ENCODE results near the gene GCSAML. TPM values are rescaled to one million over a fixed set of nuclear protein-coding genes. Genes with fewer than 3 reads are reported as not detected.

GCSAML gene
- total RNA-seq, 1 donor from 2014 or later: 0.14 TPM

GRCh38 chr1:247552231-247552630 lies 3.3 kb downstream of the GCSAML start:
- H3K79me2 ChIP-seq (ENCODE audit: insufficient read depth, low read length): no peaks in the 10 kb centered on the region
- H4K20me1 ChIP-seq (ENCODE audit: insufficient read depth, low read length): no peaks in the 10 kb centered on the region
- no peaks in the 10 kb centered on the region for H3K36me3 ChIP-seq (ENCODE audit: insufficient read depth, low read length)
- peak overlapping the region; percentile 100 for H3K27ac Mint-ChIP-seq (ENCODE audit: unreplicated experiment)
- no peaks in the 10 kb centered on the region for H3K4me1 ChIP-seq (ENCODE audit: insufficient read depth, low read length)
- no peaks in the 10 kb centered on the region for H3K27me3 Mint-ChIP-seq (ENCODE audit: low read depth, unreplicated experiment)
- no peaks in the 10 kb centered on the region for H3K36me3 Mint-ChIP-seq (ENCODE audit: low read depth, unreplicated experiment)
- FAIRE-seq (no peak), DNase-seq (ENCODE audit: low read depth) (no peak)
- H3K4me1 Mint-ChIP-seq (ENCODE audit: low read depth, unreplicated experiment): peaks cover 14% of the 10 kb centered on the region
- H3K4me3 Mint-ChIP-seq (ENCODE audit: unreplicated experiment): peak overlapping the region; percentile 58
- H3K27ac ChIP-seq (ENCODE audit: low read depth, low read length): peak overlapping the region; percentile 31
- no peak overlapping the region for H3K9ac ChIP-seq (ENCODE audit: low read length)
- no peak overlapping the region for H3K4me3 ChIP-seq (ENCODE audit: insufficient read depth, low read depth, low read length)
- H3K9me3 ChIP-seq (ENCODE audit: insufficient read depth, low read depth, low read length): no peaks in the 10 kb centered on the region
- H2AFZ ChIP-seq (ENCODE audit: low read depth, low read length): no peak overlapping the region
- no peak overlapping the region for H3K4me2 ChIP-seq (ENCODE audit: low read length)
- H3K9me3 Mint-ChIP-seq (ENCODE audit: unreplicated experiment): peaks cover 2% of the 10 kb centered on the region
- no peak for TF ChIP-seq CTCF (IDR thresholded peaks at IDR 0.05; ENCODE audit: insufficient read depth, low read depth, low read length)
- TF ChIP-seq EZH2 (IDR thresholded peaks at IDR 0.05; ENCODE audit: insufficient read depth, low read length): no peak
- no peaks in the 10 kb centered on the region for H3K27me3 ChIP-seq (ENCODE audit: insufficient read depth, low read length)

GRCh38 chr1:247557926-247558674 lies 9.2 kb downstream of the GCSAML start:
- Mint-ChIP-seq H3K27me3 (ENCODE audit: low read depth, unreplicated experiment) (no peaks in the 10 kb centered on the region), H3K4me1 (ENCODE audit: low read depth, unreplicated experiment) (peaks cover 22% of the 10 kb centered on the region), H3K27ac (ENCODE audit: unreplicated experiment) (peak overlapping the region; percentile 96), H3K9me3 (ENCODE audit: unreplicated experiment) (no peaks in the 10 kb centered on the region), H3K4me3 (ENCODE audit: unreplicated experiment) (no peak overlapping the region), H3K36me3 (ENCODE audit: low read depth, unreplicated experiment) (no peaks in the 10 kb centered on the region)
- DNase-seq (ENCODE audit: low read depth) (no peak), FAIRE-seq (no peak)
- no peak overlapping the region for H3K4me2 ChIP-seq (ENCODE audit: low read length)
- H3K27ac ChIP-seq (ENCODE audit: low read depth, low read length): no peak overlapping the region
- H4K20me1 ChIP-seq (ENCODE audit: insufficient read depth, low read length): no peaks in the 10 kb centered on the region
- TF ChIP-seq CTCF (IDR thresholded peaks at IDR 0.05; ENCODE audit: insufficient read depth, low read depth, low read length) (no peak), EZH2 (IDR thresholded peaks at IDR 0.05; ENCODE audit: insufficient read depth, low read length) (no peak)
- no peak overlapping the region for H2AFZ ChIP-seq (ENCODE audit: low read depth, low read length)
- H3K36me3 ChIP-seq (ENCODE audit: insufficient read depth, low read length): no peaks in the 10 kb centered on the region
- H3K4me3 ChIP-seq (ENCODE audit: insufficient read depth, low read depth, low read length): peak overlapping the region; percentile 5
- H3K79me2 ChIP-seq (ENCODE audit: insufficient read depth, low read length): no peaks in the 10 kb centered on the region
- no peaks in the 10 kb centered on the region for H3K27me3 ChIP-seq (ENCODE audit: insufficient read depth, low read length)
- H3K9me3 ChIP-seq (ENCODE audit: insufficient read depth, low read depth, low read length): no peaks in the 10 kb centered on the region
- H3K9ac ChIP-seq (ENCODE audit: low read length): no peak overlapping the region
- H3K4me1 ChIP-seq (ENCODE audit: insufficient read depth, low read length): no peaks in the 10 kb centered on the region

GRCh38 chr1:247561711-247562110 lies 12.8 kb downstream of the GCSAML start:
- no peaks in the 10 kb centered on the region for H3K9me3 ChIP-seq (ENCODE audit: insufficient read depth, low read depth, low read length)
- no peak overlapping the region for H3K4me3 ChIP-seq (ENCODE audit: insufficient read depth, low read depth, low read length)
- H4K20me1 ChIP-seq (ENCODE audit: insufficient read depth, low read length): no peaks in the 10 kb centered on the region
- no peaks in the 10 kb centered on the region for H3K79me2 ChIP-seq (ENCODE audit: insufficient read depth, low read length)
- H3K4me1 ChIP-seq (ENCODE audit: insufficient read depth, low read length): no peaks in the 10 kb centered on the region
- no peaks in the 10 kb centered on the region for H3K9me3 Mint-ChIP-seq (ENCODE audit: unreplicated experiment)
- H3K27ac Mint-ChIP-seq (ENCODE audit: unreplicated experiment): no peak overlapping the region
- no peaks in the 10 kb centered on the region for H3K27me3 Mint-ChIP-seq (ENCODE audit: low read depth, unreplicated experiment)
- no peaks in the 10 kb centered on the region for H3K36me3 ChIP-seq (ENCODE audit: insufficient read depth, low read length)
- FAIRE-seq (no peak), DNase-seq (ENCODE audit: low read depth) (no peak)
- no peak overlapping the region for H2AFZ ChIP-seq (ENCODE audit: low read depth, low read length)
- no peak overlapping the region for H3K27ac ChIP-seq (ENCODE audit: low read depth, low read length)
- H3K4me2 ChIP-seq (ENCODE audit: low read length): no peak overlapping the region
- TF ChIP-seq CTCF (IDR thresholded peaks at IDR 0.05; ENCODE audit: insufficient read depth, low read depth, low read length) (no peak), EZH2 (IDR thresholded peaks at IDR 0.05; ENCODE audit: insufficient read depth, low read length) (no peak)
- no peak overlapping the region for H3K4me3 Mint-ChIP-seq (ENCODE audit: unreplicated experiment)
- H3K27me3 ChIP-seq (ENCODE audit: insufficient read depth, low read length): no peaks in the 10 kb centered on the region
- no peak overlapping the region for H3K9ac ChIP-seq (ENCODE audit: low read length)
- H3K4me1 Mint-ChIP-seq (ENCODE audit: low read depth, unreplicated experiment): peaks cover 22% of the 10 kb centered on the region
- H3K36me3 Mint-ChIP-seq (ENCODE audit: low read depth, unreplicated experiment): no peaks in the 10 kb centered on the region
